ENCODE results near the gene MTMR4.
"Not testable (repeated sequence)": the region's sequence is repeated elsewhere in the genome, so short reads cannot be mapped to it uniquely, and the experiment has no call there.

MTMR4 gene

GRCh38 chr17:58493506-58493905, 20.9 kb downstream of the MTMR4 start:
- DNase-seq, result no peak

- no peak for DNase-seq
Observed at GRCh38 chr17:58492238-58493121, 22.0 kb downstream of the MTMR4 start.

- no peak for DNase-seq
Observed at GRCh38 chr17:58491510-58492045, 22.9 kb downstream of the MTMR4 start.

GRCh38 chr17:58488428-58488890, 26.0 kb downstream of the MTMR4 start:
- no peak for DNase-seq

GRCh38 chr17:58487589-58488427, 26.6 kb downstream of the MTMR4 start, which contains the start of gene HSF5:
TSS of gene HSF5 (minus strand) at chr17:58488408. CDS start at chr17:58488274, 134 bp downstream.
- no peak for DNase-seq

- no peak for DNase-seq
Observed at GRCh38 chr17:58484600-58484999, 29.8 kb downstream of the MTMR4 start.

- DNase-seq, result not testable (repeated sequence)
Observed at GRCh38 chr17:58481798-58482197, 32.6 kb downstream of the MTMR4 start.

GRCh38 chr17:58480090-58480489, 34.3 kb downstream of the MTMR4 start:
- no peak for DNase-seq

- DNase-seq, result no peak
Observed at GRCh38 chr17:58476812-58477211, 37.6 kb downstream of the MTMR4 start.

GRCh38 chr17:58475985-58476384, 38.5 kb downstream of the MTMR4 start:
- no peak for DNase-seq

GRCh38 chr17:58470356-58470755, 44.1 kb downstream of the MTMR4 start:
- DNase-seq, result no peak

- DNase-seq, result no peak
Observed at GRCh38 chr17:58468944-58469343, 45.5 kb downstream of the MTMR4 start.

- no peak for DNase-seq
Observed at GRCh38 chr17:58455491-58455890, 58.9 kb downstream of the MTMR4 start.

GRCh38 chr17:58452738-58453137, 61.7 kb downstream of the MTMR4 start:
- DNase-seq, result no peak

- DNase-seq, result peak in 21 of 56 donors; percentile 1 to 53 (median 7)
Observed at GRCh38 chr17:58447039-58447975, 67.1 kb downstream of the MTMR4 start.

- DNase-seq, result no peak
Observed at GRCh38 chr17:58446086-58446485, 68.4 kb downstream of the MTMR4 start.
